ENCODE measurements around the gene WDR4.

- TF ChIP-seq CTCF (IDR thresholded peaks at IDR 0.05) (no peak), POLR2A (IDR thresholded peaks at IDR 0.05) (no peak)
Observed at GRCh38 chr21:42829954-42830353, 49.4 kb downstream of the WDR4 start.
